NCI-H345 (cell line): ENCODE measurements around the gene TRAPPC3L.
A peak's percentile ranks its signal among the peaks of the same experiment; 100 is the strongest.

Experiments
- DNase-seq: peaks from one replicate; lab custom pipeline; 2025; lab: John Stamatoyannopoulos, UW

TRAPPC3L gene

GRCh38 chr6:116465246-116465645, 80.2 kb downstream of the TRAPPC3L start:
- DNase-seq = no peak

- DNase-seq = no peak
These were observed 82.2 kb downstream of the TRAPPC3L start for GRCh38 chr6:116463301-116463700.

- peak; percentile 31 for DNase-seq
These were observed 83.3 kb downstream of the TRAPPC3L start for GRCh38 chr6:116461932-116462885.

- DNase-seq = no peak
These were observed 84.1 kb downstream of the TRAPPC3L start, which contains the start of gene CALHM6 for GRCh38 chr6:116461331-116461931. Gene CALHM6 (plus strand): TSS chr6:116461375. CDS start chr6:116461930, 555 bp downstream.

- DNase-seq = no peak
These were observed 85.6 kb downstream of the TRAPPC3L start for GRCh38 chr6:116459927-116460326.

- no peak for DNase-seq
These were observed 87.2 kb downstream of the TRAPPC3L start for GRCh38 chr6:116458264-116458663.

- DNase-seq = no peak
These were observed 88.6 kb downstream of the TRAPPC3L start for GRCh38 chr6:116456927-116457326.

GRCh38 chr6:116456106-116456505, 89.4 kb downstream of the TRAPPC3L start:
- DNase-seq = no peak

- DNase-seq = no peak
These were observed 93.0 kb downstream of the TRAPPC3L start for GRCh38 chr6:116452531-116452930.

GRCh38 chr6:116451916-116452315, 93.6 kb downstream of the TRAPPC3L start:
- DNase-seq = no peak

GRCh38 chr6:116450769-116451740, 94.4 kb downstream of the TRAPPC3L start:
- DNase-seq = no peak

- DNase-seq = no peak
These were observed 95.2 kb downstream of the TRAPPC3L start for GRCh38 chr6:116450185-116450710.

GRCh38 chr6:116449565-116449964, 95.9 kb downstream of the TRAPPC3L start:
- DNase-seq = no peak

GRCh38 chr6:116447496-116448011, 97.9 kb downstream of the TRAPPC3L start:
- DNase-seq = no peak

GRCh38 chr6:116447052-116447451, 98.4 kb downstream of the TRAPPC3L start:
- DNase-seq = no peak

GRCh38 chr6:116446399-116446798, 99.1 kb downstream of the TRAPPC3L start:
- no peak for DNase-seq

GRCh38 chr6:116445102-116445501, 100.4 kb downstream of the TRAPPC3L start:
- DNase-seq = no peak
